OCI-LY3 (cell line): ENCODE data around the gene SLF1.
A peak's percentile ranks its signal among the peaks of the same experiment; 100 is the strongest.

ENCODE experiments used
- H2AFZ ChIP-seq: fragments of 200-600, 300-600 bp; shearing (Covaris generic); 2 replicates; pipeline ENCODE4 v1.6.0; 2014; ENCODE audit warnings: antibody characterized with exemption, low read depth, low read length
- H3K27ac ChIP-seq: fragments of 200-600, 300-600 bp; sonication (generic); 2 replicates; pipeline ENCODE4 v1.5.1; 2014; ENCODE audit warnings: mild to moderate bottlenecking, low read length, moderate library complexity, mixed read lengths
- H3K27me3 ChIP-seq: fragments of 200-600, 300-600 bp; sonication (generic); 2 replicates; pipeline ENCODE4 v1.6.1; 2014; ENCODE audit warnings: low read depth, low read length, mixed read lengths
- H3K36me3 ChIP-seq: fragments of 200-600, 300-600 bp; sonication (generic); replicated peaks from 2 replicates; pipeline ENCODE3; 2014; ENCODE audit warnings: low read depth, low read length, mixed read lengths
- H3K4me1 ChIP-seq: fragments of 300-600, 200-600 bp; sonication (generic); 2 replicates; pipeline ENCODE4 v1.6.1; 2014; ENCODE audit warnings: low read length, mixed read lengths
- H3K4me2 ChIP-seq: fragments of 200-600, 300-600 bp; sonication (generic); 2 replicates; pipeline ENCODE4 v1.6.1; 2014; ENCODE audit warnings: low read length, mixed read lengths
- H3K4me3 ChIP-seq: fragments of 300-600, 200-600 bp; sonication (generic); 2 replicates; pipeline ENCODE4 v1.5.1; 2014; ENCODE audit warnings: antibody characterized with exemption, mild to moderate bottlenecking, low read length, moderate library complexity
- H3K79me2 ChIP-seq: fragments of 300-600, 200-600 bp; shearing (Covaris generic); 2 replicates; pipeline ENCODE4 v1.6.1; 2014; ENCODE audit warnings: mild to moderate bottlenecking, low read length, mixed read lengths
- H3K9ac ChIP-seq: fragments of 300-600, 200-600 bp; shearing (Covaris generic); 2 replicates; pipeline ENCODE4 v1.6.0; 2014; ENCODE audit warnings: mild to moderate bottlenecking, low read length, moderate library complexity
- H3K9me3 ChIP-seq: fragments of 200-600, 300-600 bp; shearing (Covaris generic); 2 replicates; pipeline ENCODE4 v1.6.1; 2014; ENCODE audit warnings: low read length, mixed read lengths; ENCODE audit not compliant: insufficient read depth
- H4K20me1 ChIP-seq: fragments of 200-600, 300-600 bp; sonication (generic); 2 replicates; pipeline ENCODE4 v1.6.1; 2016; ENCODE audit warnings: low read length, mixed read lengths; ENCODE audit not compliant: insufficient read depth
- EZH2phosphoT487 ChIP-seq: fragments of 200-600 bp; shearing (Covaris generic); IDR thresholded peaks from 2 replicates; pipeline ENCODE4 v1.6.1; 2018; ENCODE audit warnings: antibody characterized with exemption, mixed run types, low read depth
- TF ChIP-seq, protein P1 (sequence below): fragments of 200-600, 300-600 bp; sonication (generic); IDR thresholded peaks from 2 replicates; pipeline ENCODE4 v1.5.1; 2014; ENCODE audit warnings: antibody characterized with exemption, low read length, low read depth

SLF1 gene

DNA sequence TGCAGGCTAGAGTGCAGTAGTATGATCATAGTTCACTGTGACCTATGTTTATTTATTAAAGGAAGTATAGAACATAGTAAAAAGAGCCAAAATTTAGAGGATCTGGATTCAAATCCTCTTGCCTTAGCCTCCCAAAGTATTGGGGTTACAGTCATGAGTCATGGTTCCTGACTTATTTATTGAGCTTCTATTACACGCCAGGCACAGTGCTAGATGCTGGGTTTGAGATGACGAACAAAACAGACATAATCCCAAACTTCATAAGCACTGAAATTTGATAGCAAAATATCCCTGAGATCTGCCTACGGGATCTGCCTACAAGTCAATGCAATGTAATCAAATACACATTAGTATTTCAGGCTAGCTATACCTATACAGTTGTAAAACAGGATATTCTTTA lies 2.6 kb upstream of the SLF1 start:
- peaks cover 6% of the 10 kb centered on the region; the same call in 1 of the 2 replicates for H3K4me1 ChIP-seq
- no peaks in the 10 kb centered on the region for H3K36me3 ChIP-seq
- no peaks in the 10 kb centered on the region for H4K20me1 ChIP-seq
- H3K4me3 ChIP-seq = no peak overlapping the region
- TF ChIP-seq, protein P1, sequence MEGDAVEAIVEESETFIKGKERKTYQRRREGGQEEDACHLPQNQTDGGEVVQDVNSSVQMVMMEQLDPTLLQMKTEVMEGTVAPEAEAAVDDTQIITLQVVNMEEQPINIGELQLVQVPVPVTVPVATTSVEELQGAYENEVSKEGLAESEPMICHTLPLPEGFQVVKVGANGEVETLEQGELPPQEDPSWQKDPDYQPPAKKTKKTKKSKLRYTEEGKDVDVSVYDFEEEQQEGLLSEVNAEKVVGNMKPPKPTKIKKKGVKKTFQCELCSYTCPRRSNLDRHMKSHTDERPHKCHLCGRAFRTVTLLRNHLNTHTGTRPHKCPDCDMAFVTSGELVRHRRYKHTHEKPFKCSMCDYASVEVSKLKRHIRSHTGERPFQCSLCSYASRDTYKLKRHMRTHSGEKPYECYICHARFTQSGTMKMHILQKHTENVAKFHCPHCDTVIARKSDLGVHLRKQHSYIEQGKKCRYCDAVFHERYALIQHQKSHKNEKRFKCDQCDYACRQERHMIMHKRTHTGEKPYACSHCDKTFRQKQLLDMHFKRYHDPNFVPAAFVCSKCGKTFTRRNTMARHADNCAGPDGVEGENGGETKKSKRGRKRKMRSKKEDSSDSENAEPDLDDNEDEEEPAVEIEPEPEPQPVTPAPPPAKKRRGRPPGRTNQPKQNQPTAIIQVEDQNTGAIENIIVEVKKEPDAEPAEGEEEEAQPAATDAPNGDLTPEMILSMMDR = no peak
- TF ChIP-seq EZH2phosphoT487 = no peak
- no peaks in the 10 kb centered on the region for H3K27me3 ChIP-seq
- no peak overlapping the region for H3K4me2 ChIP-seq
- H2AFZ ChIP-seq = no peak overlapping the region
- H3K79me2 ChIP-seq = peaks cover 16% of the 10 kb centered on the region
- H3K27ac ChIP-seq = no peak overlapping the region
- H3K9ac ChIP-seq = no peak overlapping the region
- H3K9me3 ChIP-seq = no peaks in the 10 kb centered on the region

DNA sequence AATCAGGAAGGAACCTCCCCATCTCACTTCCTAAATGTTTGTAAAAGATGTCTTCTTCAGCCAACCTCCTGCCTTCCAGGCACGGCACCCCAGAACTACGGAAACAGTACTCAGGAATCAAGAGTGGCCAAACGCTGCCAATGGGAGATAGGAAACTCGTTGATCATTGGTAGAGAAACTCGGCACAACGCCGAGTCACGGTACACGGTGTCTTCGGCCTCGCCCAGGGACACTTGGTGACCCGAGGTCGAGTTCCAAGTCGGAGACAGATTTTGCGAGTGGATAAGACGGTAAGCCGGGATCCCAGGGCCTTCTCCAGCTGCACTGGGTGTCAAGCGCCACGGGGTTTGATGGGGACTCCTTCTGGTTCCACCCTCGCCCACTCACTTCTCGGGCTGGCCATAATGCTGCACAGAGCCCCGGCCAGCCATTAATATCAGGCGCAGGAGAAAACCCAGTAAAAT lies 408 bp upstream of the SLF1 start:
- TF ChIP-seq, protein P1 = no peak
- no peak for TF ChIP-seq EZH2phosphoT487
- Histone ChIP-seq H3K36me3 (no peaks in the 10 kb centered on the region), H4K20me1 (no peaks in the 10 kb centered on the region; the same call in 1 of the 2 replicates), H3K4me2 (peak overlapping the region; percentile 91), H3K4me1 (peaks cover 6% of the 10 kb centered on the region; the same call in 1 of the 2 replicates), H3K27ac (peak overlapping the region; percentile 55), H3K9ac (peak overlapping the region; percentile 66), H3K9me3 (no peaks in the 10 kb centered on the region), H3K4me3 (peak overlapping the region; percentile 95), H2AFZ (peak overlapping the region; percentile 97), H3K79me2 (peaks cover 31% of the 10 kb centered on the region), H3K27me3 (no peaks in the 10 kb centered on the region)

DNA sequence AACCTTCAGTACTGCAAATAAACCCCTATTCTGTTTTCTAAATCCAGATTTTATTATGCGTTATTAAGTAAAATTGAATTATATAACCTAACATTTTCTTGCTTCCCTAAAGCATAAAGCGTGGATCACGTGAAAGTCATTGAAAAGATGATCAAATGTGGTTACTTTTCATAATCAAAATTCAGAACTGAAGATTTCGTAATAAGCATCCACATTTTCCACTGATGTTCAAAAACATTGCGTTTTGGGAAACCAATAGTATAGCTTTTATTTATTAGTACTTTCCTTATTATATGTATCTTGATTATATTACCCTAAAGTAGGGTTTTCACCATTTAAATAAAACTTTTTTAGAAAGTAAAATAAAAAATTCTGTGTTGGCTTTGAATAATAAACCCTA lies 1.8 kb downstream of the SLF1 start:
- no peak overlapping the region for H3K4me3 ChIP-seq
- no peak overlapping the region for H3K27ac ChIP-seq
- TF ChIP-seq, protein P1 = no peak
- no peak for TF ChIP-seq EZH2phosphoT487
- no peaks in the 10 kb centered on the region for H3K36me3 ChIP-seq
- H2AFZ ChIP-seq = no peak overlapping the region
- peaks cover 6% of the 10 kb centered on the region for H4K20me1 ChIP-seq
- no peak overlapping the region for H3K9ac ChIP-seq
- H3K9me3 ChIP-seq = no peaks in the 10 kb centered on the region
- H3K4me2 ChIP-seq = no peak overlapping the region
- H3K4me1 ChIP-seq = peaks cover 12% of the 10 kb centered on the region
- H3K27me3 ChIP-seq = no peaks in the 10 kb centered on the region
- peaks cover 31% of the 10 kb centered on the region for H3K79me2 ChIP-seq

DNA sequence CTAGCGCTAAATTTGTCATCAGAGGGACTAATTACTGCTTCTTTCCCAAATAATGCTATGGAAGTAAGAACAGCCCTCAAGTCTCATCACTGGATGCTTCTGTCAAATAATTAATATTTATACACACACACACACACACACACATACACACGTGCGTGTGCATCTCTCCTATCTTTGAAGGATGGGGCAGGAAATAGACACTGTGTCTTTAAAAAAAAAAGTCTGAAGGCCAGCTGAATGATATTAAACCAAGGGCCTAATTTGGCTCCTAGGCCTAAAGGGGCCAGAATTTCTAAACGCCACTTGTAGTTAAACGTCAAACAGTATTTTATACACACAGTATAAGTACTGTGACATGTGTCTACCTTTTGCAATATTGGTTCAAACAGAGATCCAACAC lies 3.3 kb downstream of the SLF1 start:
- Histone ChIP-seq H3K27me3 (no peaks in the 10 kb centered on the region), H3K27ac (no peak overlapping the region), H3K4me3 (no peak overlapping the region), H3K4me2 (no peak overlapping the region), H2AFZ (no peak overlapping the region), H3K9me3 (no peaks in the 10 kb centered on the region), H3K79me2 (peaks cover 34% of the 10 kb centered on the region), H3K4me1 (peaks cover 12% of the 10 kb centered on the region), H3K9ac (no peak overlapping the region), H4K20me1 (peaks cover 6% of the 10 kb centered on the region), H3K36me3 (no peaks in the 10 kb centered on the region)
- TF ChIP-seq, protein P1 = no peak
- TF ChIP-seq EZH2phosphoT487 = no peak
